Ovary (tissue), 10 donors: ENCODE data around the gene GLYATL3. TPM values are rescaled to one million over a fixed set of nuclear protein-coding genes. Genes with fewer than 3 reads are reported as not detected.

Source experiments
- DNase-seq, 5 donors: peaks; one replicate each; pipeline ENCODE4 v3.0.0-alpha.2; 2019 to 2020
- H3K27ac ChIP-seq, 2 donors: fragments of 200-600 bp; one replicate each; pipeline versions ENCODE4 v1.5.1 to v1.8.0; 2019 to 2022
- H3K27me3 ChIP-seq: fragments of 200-600 bp; one replicate; pipeline ENCODE4 v1.8.0; 2022
- H3K36me3 ChIP-seq: fragments of 200-600 bp; sonication (generic); one replicate; pipeline ENCODE4 v1.5.1; 2019
- H3K4me1 ChIP-seq: one replicate; pipeline ENCODE4 v1.8.1; 2013; ENCODE audit warnings: mild to moderate bottlenecking, moderate library complexity; ENCODE audit not compliant: insufficient read depth
- H3K4me3 ChIP-seq: fragments of 200-600 bp; sonication (generic); one replicate; pipeline ENCODE4 v1.5.1; 2017
- H3K9me3 ChIP-seq, 2 donors: fragments of 200-600 bp in 1 of 2; sonication (generic) in 1 of 2; one replicate each; pipeline versions ENCODE4 v1.5.1 to v1.8.1; 2013 to 2019; ENCODE audit warnings: mild to moderate bottlenecking in 1 of 2, moderate library complexity in 1 of 2
- CTCF ChIP-seq, 3 donors: fragments of 450-650 bp in 2 of 3; fragments of 200-600 bp in 1 of 3; IDR thresholded peaks; one replicate each; pipeline versions ENCODE4 v1.5.1 to v1.8.0; 2016 to 2022; ENCODE audit warnings: antibody characterized with exemption in 3 of 3, mild to moderate bottlenecking in 1 of 3
- EP300 ChIP-seq: sonication (generic); formaldehyde crosslinking; IDR thresholded peaks from one replicate; pipeline ENCODE4 v1.6.1; 2017; ENCODE audit warnings: antibody characterized with exemption
- POLR2A ChIP-seq: fragments of 450-650 bp; IDR thresholded peaks from one replicate; pipeline ENCODE4 v1.6.1; 2017; ENCODE audit warnings: antibody characterized with exemption, mild to moderate bottlenecking, moderate library complexity
- WGBS, 3 donors: extraction: QIAGEN DNeasy Blood & Tissue Kit in 1 of 3; methylation state at CpG; one replicate each; pipeline versions ENCODE4 v1.1.5 to v1.1.7; 2013 to 2017; 5-methylcytosine and 5-hydroxymethylcytosine counted together
- intact Hi-C, 4 donors: fragments of 100-400 bp; cut with DNase I; formaldehyde crosslinking; loops; one replicate each; pipeline versions ENCODE4 v1.11.0 to v1.15.1; 2022 to 2023
- long read RNA-seq, 3 donors: library from polyadenylated mRNA in 2 of 3; unstranded in 2 of 3; transcript quantifications; one replicate each; pipeline ENCODE4 v2.0.0 and lab custom pipeline, GENCODE V29; 2021 to 2026
- polyA plus RNA-seq, 2 donors: library from polyadenylated mRNA; stranded (reverse); fragments of 200-250 nt in 1 of 2; fragments of 350-450 nt in 1 of 2; fragmentation: Illumina TruSeq in 1 of 2; extraction: RNeasy Lipid Tissue Mini Kit (QIAGEN cat#74804) in 1 of 2; gene quantifications; one replicate each; pipeline ENCODE4 v1.2.3, GENCODE V29; 2013 to 2014
- total RNA-seq, 7 donors: library from RNA; depleted of rRNA in 2 of 7; stranded (reverse); fragments of >200 nt in 2 of 7; fragmentation: NEBNext Ultra II Directional in 3 of 7; extraction: Animal tissue kit (Norgen Biotek cat#: 25700) in 3 of 7; gene quantifications; one replicate each; pipeline versions ENCODE4 v1.1.0 to v1.2.4, GENCODE V29; 2016 to 2023
- donor health status: DM: no; HTN: no; CAD: no; lungs with moderate emphysema.
- donor health status: DM: no; HTN: no; CAD: no.
- donor health status: Bipolar disorder and iron deficiency.
- donor health status: DM: yes; HTN: yes; CAD: no.
- donor health status: DM: no; HTN: no; CAD: no.
- donor health status: DM: yes; HTN: yes; CAD: no.

GLYATL3 gene
- total RNA-seq (not detected), polyA plus RNA-seq (not detected)
- long read RNA-seq, donor 1, result 0 reads
- long read RNA-seq, donor 2, result 0 reads
- long read RNA-seq, donor 3, result 0 reads

GRCh38 chr6:49499623-49500022, at the start of gene GLYATL3:
Gene GLYATL3 (plus strand): TSS chr6:49499923. CDS start chr6:49511991, 12,068 bp downstream.
- H3K27ac ChIP-seq, result no peak within 1 kb of the TSS
- H3K36me3 ChIP-seq, result no peaks in the 10 kb centered on the region
- DNase-seq, result no peak
- H3K4me3 ChIP-seq, result no peak within 1 kb of the TSS
- intact Hi-C loops, result no loop called here
- no peaks in the 10 kb centered on the region for H3K4me1 ChIP-seq
- WGBS, 3 donors, result 49 to 83% (median 75%) methylated on average over 2 of the region's 2 CpGs
- H3K9me3 ChIP-seq, result no peaks in the 10 kb centered on the region
- TF ChIP-seq POLR2A (no peak), CTCF (IDR thresholded peaks at IDR 0.05) (no peak), EP300 (no peak)
- no peaks in the 10 kb centered on the region for H3K27me3 ChIP-seq

- no peak overlapping the region for H3K27ac ChIP-seq
- 82 to 92% (median 85%) methylated on average over 2 of the region's 2 CpGs for WGBS, 3 donors
- no peak overlapping the region for H3K4me3 ChIP-seq
- H3K4me1 ChIP-seq, result peaks cover 2% of the 10 kb centered on the region
- TF ChIP-seq EP300, result no peak
- TF ChIP-seq CTCF (IDR thresholded peaks at IDR 0.05), result no peak
- TF ChIP-seq POLR2A, result no peak
- intact Hi-C loops, result no loop called here
- H3K27me3 ChIP-seq, result no peaks in the 10 kb centered on the region
- H3K9me3 ChIP-seq, result no peaks in the 10 kb centered on the region
- DNase-seq, result no peak
- H3K36me3 ChIP-seq, result no peaks in the 10 kb centered on the region
These were observed 46.5 kb upstream of the GLYATL3 start for GRCh38 chr6:49453221-49453620.

GRCh38 chr6:49454787-49455709, 44.7 kb upstream of the GLYATL3 start:
- Histone ChIP-seq H3K4me1 (peaks cover 2% of the 10 kb centered on the region), H3K36me3 (no peaks in the 10 kb centered on the region), H3K27me3 (no peaks in the 10 kb centered on the region), H3K4me3 (no peak overlapping the region), H3K27ac (no peak overlapping the region), H3K9me3 (no peaks in the 10 kb centered on the region)
- no peak for DNase-seq
- intact Hi-C loops, result no loop called here
- 89 to 95% (median 93%) methylated on average over 3 of the region's 3 CpGs for WGBS, 3 donors
- no peak for TF ChIP-seq EP300
- no peak for TF ChIP-seq POLR2A
- TF ChIP-seq CTCF (IDR thresholded peaks at IDR 0.05), result no peak

- TF ChIP-seq POLR2A (no peak), EP300 (no peak), CTCF (IDR thresholded peaks at IDR 0.05) (no peak)
- intact Hi-C loops, result no loop called here
- WGBS, 3 donors, result 72 to 77% (median 76%) methylated on average over 4 of the region's 4 CpGs
- H3K27ac ChIP-seq, result no peak overlapping the region
- H3K4me3 ChIP-seq, result no peak overlapping the region
- no peaks in the 10 kb centered on the region for H3K27me3 ChIP-seq
- H3K36me3 ChIP-seq, result no peaks in the 10 kb centered on the region
- DNase-seq, result no peak
- no peaks in the 10 kb centered on the region for H3K9me3 ChIP-seq
- H3K4me1 ChIP-seq, result peaks cover 5% of the 10 kb centered on the region
These were observed 42.0 kb upstream of the GLYATL3 start for GRCh38 chr6:49457771-49458170.
